ENCODE measurements around the gene ARID1B. TPM values are rescaled to one million over a fixed set of nuclear protein-coding genes. Genes with fewer than 3 reads are reported as not detected.

The ARID1B gene
- total and polyA plus RNA-seq, 12 donors, result 11.2 to 63.2 (median 52.2) TPM

DNA sequence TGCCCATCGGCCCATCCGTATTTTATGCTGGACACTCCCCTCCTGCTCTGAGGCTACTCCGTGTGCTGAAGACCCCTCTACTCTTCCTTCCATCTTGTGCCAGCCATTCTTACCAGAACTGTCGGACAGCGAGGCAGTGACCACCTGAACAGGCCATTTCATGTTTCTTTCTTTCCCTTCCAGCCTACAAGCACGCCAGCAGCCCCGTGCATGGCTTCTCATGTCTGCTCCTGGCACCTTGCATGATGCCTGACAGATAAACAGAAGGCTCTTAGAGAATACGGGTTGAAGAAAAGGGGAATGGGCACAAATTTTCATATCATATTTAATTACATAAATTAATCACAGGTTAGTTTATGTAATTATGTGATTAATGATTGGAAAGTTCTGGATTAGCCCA is 95.7 kb downstream of the ARID1B start:
- Histone ChIP-seq H3K4me1 (peaks cover 5 to 80% (median 45%) of the 10 kb centered on the region in 9 donors), H3K4me3 (no peak overlapping the region), H3K27ac (no peak overlapping the region), H3K9me3 (no peaks in the 10 kb centered on the region), H3K27me3 (no peaks in the 10 kb centered on the region), H3K36me3 (no peaks in the 10 kb centered on the region)
- intact Hi-C loops (cut with DNase I), result loop anchor here in 3 of 10 donors (10.0 kb wide), 3 partner anchors 72 to 152 kb away; no protein-coding TSS in a partner anchor
- ATAC-seq (no peak), DNase-seq (no peak)
- WGBS, 2 donors, result 90 to 91% methylated on average over 8 of the region's 8 CpGs
- TF ChIP-seq, protein P1, sequence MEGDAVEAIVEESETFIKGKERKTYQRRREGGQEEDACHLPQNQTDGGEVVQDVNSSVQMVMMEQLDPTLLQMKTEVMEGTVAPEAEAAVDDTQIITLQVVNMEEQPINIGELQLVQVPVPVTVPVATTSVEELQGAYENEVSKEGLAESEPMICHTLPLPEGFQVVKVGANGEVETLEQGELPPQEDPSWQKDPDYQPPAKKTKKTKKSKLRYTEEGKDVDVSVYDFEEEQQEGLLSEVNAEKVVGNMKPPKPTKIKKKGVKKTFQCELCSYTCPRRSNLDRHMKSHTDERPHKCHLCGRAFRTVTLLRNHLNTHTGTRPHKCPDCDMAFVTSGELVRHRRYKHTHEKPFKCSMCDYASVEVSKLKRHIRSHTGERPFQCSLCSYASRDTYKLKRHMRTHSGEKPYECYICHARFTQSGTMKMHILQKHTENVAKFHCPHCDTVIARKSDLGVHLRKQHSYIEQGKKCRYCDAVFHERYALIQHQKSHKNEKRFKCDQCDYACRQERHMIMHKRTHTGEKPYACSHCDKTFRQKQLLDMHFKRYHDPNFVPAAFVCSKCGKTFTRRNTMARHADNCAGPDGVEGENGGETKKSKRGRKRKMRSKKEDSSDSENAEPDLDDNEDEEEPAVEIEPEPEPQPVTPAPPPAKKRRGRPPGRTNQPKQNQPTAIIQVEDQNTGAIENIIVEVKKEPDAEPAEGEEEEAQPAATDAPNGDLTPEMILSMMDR (IDR thresholded peaks at IDR 0.05), result no peak

DNA sequence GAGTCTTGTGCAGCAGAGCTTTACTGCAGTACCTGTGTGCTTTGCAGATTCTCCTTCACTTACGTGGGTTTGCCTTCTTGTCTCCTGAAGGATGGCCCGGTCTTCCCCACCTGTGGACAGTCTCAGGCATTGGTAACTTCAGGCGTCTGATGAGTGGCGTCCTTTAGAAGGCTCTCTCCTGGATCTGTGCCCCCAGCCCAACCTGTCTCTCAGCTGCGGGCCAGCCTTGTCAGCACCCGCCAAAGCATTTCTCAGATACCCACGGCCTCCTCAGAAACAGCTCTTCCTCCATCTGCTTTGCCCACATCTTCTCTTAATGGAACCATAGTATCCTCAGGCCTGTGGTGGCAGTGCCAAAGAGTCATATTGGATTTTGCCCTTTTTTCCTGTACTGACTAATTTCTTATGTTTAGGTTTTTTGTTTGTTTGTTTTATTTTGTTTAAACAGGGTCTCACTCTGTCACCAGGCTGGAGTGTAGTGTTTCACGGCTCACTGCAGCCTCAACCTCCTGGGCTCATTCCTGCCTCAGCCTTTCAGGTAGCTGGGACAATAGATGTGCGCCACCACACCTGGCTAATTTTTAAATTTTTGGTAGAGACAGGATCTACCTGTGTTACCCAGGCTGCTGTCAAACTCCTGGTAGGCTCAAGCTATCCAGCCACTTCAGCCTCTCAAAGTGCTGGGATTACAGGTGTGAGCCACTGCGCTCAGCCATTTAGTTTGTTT is 96.6 kb downstream of the ARID1B start:
- Histone ChIP-seq H3K4me1 (peaks cover 5 to 80% (median 50%) of the 10 kb centered on the region in 9 donors), H3K27ac (no peak overlapping the region), H3K9me3 (no peaks in the 10 kb centered on the region), H3K36me3 (no peaks in the 10 kb centered on the region), H3K27me3 (no peaks in the 10 kb centered on the region), H3K4me3 (no peak overlapping the region)
- TF ChIP-seq, protein P1 (IDR thresholded peaks at IDR 0.05), result no peak
- ATAC-seq (peak in 1 of 8 donors; percentile 15), DNase-seq (no peak)
- WGBS, 2 donors, result 73 to 78% methylated on average over 10 of the region's 10 CpGs
- intact Hi-C loops (cut with DNase I), result loop anchor here in 3 of 10 donors (10.0 kb wide), 3 partner anchors 71 to 151 kb away; no protein-coding TSS in a partner anchor

DNA sequence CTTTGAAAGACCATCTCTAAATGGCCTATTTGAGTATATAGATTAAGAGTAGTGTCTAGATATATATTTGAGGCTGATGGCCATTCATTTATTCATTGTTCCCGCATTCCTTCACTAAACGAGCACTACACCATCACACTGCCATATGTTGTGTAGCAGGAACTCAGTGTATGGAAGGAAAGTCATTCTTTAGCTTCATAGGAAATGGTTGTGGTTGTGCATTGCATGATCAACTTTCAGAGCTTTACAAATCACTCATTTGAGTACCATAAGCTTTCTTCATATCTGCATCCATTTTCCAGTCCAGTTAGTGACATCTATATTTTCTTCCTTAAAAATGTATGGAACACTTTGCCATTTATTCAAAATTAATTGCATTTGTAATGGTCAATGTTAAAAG is 97.9 kb downstream of the ARID1B start:
- TF ChIP-seq, protein P1 (IDR thresholded peaks at IDR 0.05), result no peak
- Histone ChIP-seq H3K36me3 (no peaks in the 10 kb centered on the region), H3K27ac (no peak overlapping the region), H3K27me3 (no peaks in the 10 kb centered on the region), H3K9me3 (no peaks in the 10 kb centered on the region), H3K4me3 (no peak overlapping the region), H3K4me1 (peaks cover 5 to 80% (median 56%) of the 10 kb centered on the region in 9 donors)
- ATAC-seq (no peak), DNase-seq (no peak)
- intact Hi-C loops (cut with DNase I), result loop anchor here in 4 of 10 donors (5.0 to 10.0 kb wide), 4 partner anchors 70 to 150 kb away; no protein-coding TSS in a partner anchor
- WGBS, 2 donors, result 76 to 78% methylated on average over 2 of the region's 2 CpGs

DNA sequence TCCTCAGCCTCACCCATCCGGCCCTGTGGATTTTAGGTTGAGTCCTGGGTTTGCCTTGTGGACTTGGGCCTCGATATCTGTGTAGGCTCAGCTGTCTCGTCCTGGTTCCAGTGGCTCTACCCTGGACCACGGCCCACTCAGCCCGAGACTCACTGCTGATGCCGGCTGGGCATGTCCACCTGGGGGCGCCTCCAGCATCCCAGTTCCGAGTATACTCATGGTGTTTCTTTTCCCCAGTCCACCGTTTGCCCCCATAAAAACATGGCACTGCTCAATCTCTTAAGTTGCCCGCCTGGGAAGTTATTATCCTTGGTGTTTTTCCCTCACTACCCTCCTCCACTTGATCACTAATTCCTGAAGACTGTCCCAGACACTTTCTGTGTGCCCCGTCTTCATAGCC is 99.1 kb downstream of the ARID1B start:
- no peaks in the 10 kb centered on the region for H3K9me3 ChIP-seq
- peak in 1 of 2 donors; percentile 47 for DNase-seq
- no peaks in the 10 kb centered on the region for H3K36me3 ChIP-seq
- H3K4me1 ChIP-seq, result peaks cover 2 to 80% (median 55%) of the 10 kb centered on the region in 9 donors
- TF ChIP-seq, protein P1 (IDR thresholded peaks at IDR 0.05), result peak in 8 of 9 donors; percentile 5 to 50 (median 34)
- intact Hi-C loops (cut with DNase I), result loop anchor here in 4 of 10 donors (5.0 to 10.0 kb wide), 4 partner anchors 68 to 148 kb away; no protein-coding TSS in a partner anchor
- H3K27ac ChIP-seq, result peak overlapping the region in 1 of 10 donors; percentile 17
- H3K4me3 ChIP-seq, result no peak overlapping the region
- ATAC-seq, result peak in 6 of 8 donors; percentile 18 to 63 (median 44)
- 73% methylated on average over 11 of the region's 11 CpGs for WGBS, 2 donors
- H3K27me3 ChIP-seq, result no peaks in the 10 kb centered on the region

Measured in heart right ventricle (tissue), 16 donors.